Endothelial cell of umbilical vein (primary cell): ENCODE results near the gene CCDC102B. TPM values are rescaled to one million over a fixed set of nuclear protein-coding genes. Genes with fewer than 3 reads are reported as not detected.

Experiments
- BruUV-seq: library from RNA; stranded (reverse); fragments of 400-500 nt; replicated peaks from 2 replicates; lab custom pipeline; 2021; lab: Mats Ljungman, UMichigan
- CTCF ChIA-PET: fragments of 300-600, 350-600 bp; sonication (Branson Sonifier 250); formaldehyde crosslinking; loops from one replicate; lab custom pipeline; 2021; ENCODE audit warnings: antibody characterized with exemption, inconsistent platforms; lab: Charles Lee
- POLR2A ChIA-PET: fragments of 300-600, 350-600 bp; sonication (Branson Sonifier 250); formaldehyde crosslinking; loops from one replicate; lab custom pipeline; 2021; ENCODE audit warnings: antibody characterized with exemption, inconsistent platforms; lab: Charles Lee
- DNase-seq: peaks from one replicate; pipeline ENCODE4 v3.0.0-alpha.2; 2011; ENCODE audit warnings: low read depth, low spot score
- FAIRE-seq: peaks from 2 replicates; lab custom pipeline; 2011; peaks lifted over from hg19 to GRCh38; lab: Jason Lieb, UNC
- H2AFZ ChIP-seq: 2 replicates; pipeline ENCODE4 v1.6.0; 2012; ENCODE audit warnings: low read depth, low read length, control low read depth, inconsistent platforms
- H3K27ac ChIP-seq: 2 replicates; pipeline ENCODE4 v1.5.1; 2011; ENCODE audit warnings: low read depth, mild to moderate bottlenecking, control low read depth, low read length, moderate library complexity; ENCODE audit not compliant: insufficient read depth
- H3K27me3 ChIP-seq, 2 experiments: 2 replicates each; pipeline versions ENCODE4 v1.6.0 to v1.6.1; 2011; ENCODE audit warnings: low read length in 2 of 2, mixed read lengths in 1 of 2; ENCODE audit not compliant: control insufficient read depth in 2 of 2, insufficient read depth in 2 of 2
- H3K36me3 ChIP-seq, 2 experiments: 2 replicates in 1 of 2; 3 replicates in 1 of 2; pipeline ENCODE4 v1.5.1; 2011; ENCODE audit warnings: low read length in 2 of 2, mild to moderate bottlenecking in 1 of 2, moderate library complexity in 1 of 2; ENCODE audit not compliant: control insufficient read depth in 2 of 2, insufficient read depth in 2 of 2; ENCODE audit errors: extremely low read depth in 1 of 2
- H3K4me1 ChIP-seq: 3 replicates; pipeline ENCODE4 v1.5.1; 2011; ENCODE audit warnings: mild to moderate bottlenecking, low read length; ENCODE audit not compliant: control insufficient read depth, insufficient read depth; ENCODE audit errors: extremely low read depth
- H3K4me2 ChIP-seq: 2 replicates; pipeline ENCODE4 v1.6.1; 2011; ENCODE audit warnings: low read length, control low read depth, mixed read lengths; ENCODE audit not compliant: insufficient read depth
- H3K4me3 ChIP-seq, 3 experiments: fragments of 200-600 bp in 1 of 3; sonication (generic), shearing (Covaris generic) in 1 of 3; replicated peaks in 1 of 3; 2 replicates each; pipeline ENCODE4 v1.5.1; 2011 to 2016; ENCODE audit warnings: control low read depth in 3 of 3, low read length in 3 of 3, mild to moderate bottlenecking in 2 of 3, inconsistent platforms in 1 of 3, low read depth in 1 of 3, moderate library complexity in 1 of 3; ENCODE audit not compliant: insufficient read depth in 1 of 3
- H3K79me2 ChIP-seq: 2 replicates; pipeline ENCODE4 v1.6.0; 2012; ENCODE audit warnings: low read length, inconsistent platforms; ENCODE audit not compliant: control insufficient read depth, insufficient read depth
- H3K9ac ChIP-seq: replicated peaks from 2 replicates; pipeline ENCODE3; 2011; ENCODE audit warnings: low read length, control low read depth; ENCODE audit not compliant: insufficient read depth; ENCODE audit errors: extremely low read depth
- H3K9me1 ChIP-seq: replicated peaks from 3 replicates; pipeline ENCODE4 v1.6.0; 2011; ENCODE audit warnings: mild to moderate bottlenecking, low read length; ENCODE audit not compliant: control insufficient read depth, insufficient read depth; ENCODE audit errors: extremely low read depth
- H3K9me3 ChIP-seq: replicated peaks from 2 replicates; pipeline ENCODE4 v1.5.1; 2012; ENCODE audit warnings: low read length, inconsistent platforms; ENCODE audit not compliant: control insufficient read depth, insufficient read depth
- H4K20me1 ChIP-seq: replicated peaks from 2 replicates; pipeline ENCODE3; 2011; ENCODE audit warnings: mild to moderate bottlenecking, low read length; ENCODE audit not compliant: control insufficient read depth, insufficient read depth; ENCODE audit errors: extremely low read depth
- EZH2 ChIP-seq: IDR thresholded peaks from 2 replicates; pipeline ENCODE4 v1.6.1; 2012; ENCODE audit warnings: borderline replicate concordance, low read depth, mild to moderate bottlenecking, moderate library complexity, low read length, inconsistent platforms; ENCODE audit not compliant: severe bottlenecking
- JUN ChIP-seq: IDR thresholded peaks from 2 replicates; pipeline ENCODE4 v1.6.1; 2011; ENCODE audit warnings: borderline replicate concordance, low read depth; ENCODE audit not compliant: insufficient read length, insufficient read depth
- POLR2AphosphoS5 ChIP-seq: IDR thresholded peaks from 2 replicates; pipeline ENCODE4 v1.6.1; 2012; ENCODE audit warnings: low read depth, mild to moderate bottlenecking, control low read depth, low read length, moderate library complexity; ENCODE audit not compliant: insufficient read depth
- dilution Hi-C: fragments of 300-500 bp; cut with MboI; formaldehyde crosslinking; loops from one replicate; pipeline ENCODE4 v1.15.0; 2019; ENCODE audit warnings: low sequenced_read_pairs; ENCODE audit not compliant: extremely low pct_ligation_motif_present
- intact Hi-C: fragments of 100-400 bp; cut with micrococcal nuclease; formaldehyde crosslinking; loops from one replicate; pipeline ENCODE4 v1.10.0; 2022
- polyA plus RNA-seq, 4 experiments: library from polyadenylated mRNA; depleted of rRNA in 3 of 4; stranded (reverse) in 3 of 4; unstranded in 1 of 4; fragments of >200 nt; gene quantifications; 2 replicates each; pipeline versions ENCODE4 v1.2.1 to v1.2.3, GENCODE V29; 2011 to 2012; ENCODE audit warnings: missing spikeins in 1 of 4
- total RNA-seq: library from RNA; stranded (reverse); gene quantifications from 2 replicates; pipeline ENCODE4 v1.2.3, GENCODE V29; 2021
- TF ChIP-seq, protein P1 (sequence below), 2 donors: IDR thresholded peaks; 1 replicate in 1 of 2; 2 replicates in 1 of 2; pipeline ENCODE4 v1.5.1; 2011; ENCODE audit warnings: low read length in 2 of 2, mild to moderate bottlenecking in 2 of 2, moderate library complexity in 2 of 2, control low read depth in 1 of 2, inconsistent platforms in 1 of 2, low read depth in 1 of 2; ENCODE audit not compliant: insufficient read depth in 1 of 2; ENCODE audit errors: extremely low read depth in 1 of 2
- TF ChIP-seq, protein P2 (sequence below): IDR thresholded peaks from 2 replicates; pipeline ENCODE4 v1.6.1; 2011; ENCODE audit not compliant: insufficient read depth, insufficient read length

Gene CCDC102B
- total and polyA plus RNA-seq, 2 donors (not counting 3 experiments of a cell fraction or from before 2014, with no cell fraction given) = 0.21 to 0.62 TPM

DNA sequence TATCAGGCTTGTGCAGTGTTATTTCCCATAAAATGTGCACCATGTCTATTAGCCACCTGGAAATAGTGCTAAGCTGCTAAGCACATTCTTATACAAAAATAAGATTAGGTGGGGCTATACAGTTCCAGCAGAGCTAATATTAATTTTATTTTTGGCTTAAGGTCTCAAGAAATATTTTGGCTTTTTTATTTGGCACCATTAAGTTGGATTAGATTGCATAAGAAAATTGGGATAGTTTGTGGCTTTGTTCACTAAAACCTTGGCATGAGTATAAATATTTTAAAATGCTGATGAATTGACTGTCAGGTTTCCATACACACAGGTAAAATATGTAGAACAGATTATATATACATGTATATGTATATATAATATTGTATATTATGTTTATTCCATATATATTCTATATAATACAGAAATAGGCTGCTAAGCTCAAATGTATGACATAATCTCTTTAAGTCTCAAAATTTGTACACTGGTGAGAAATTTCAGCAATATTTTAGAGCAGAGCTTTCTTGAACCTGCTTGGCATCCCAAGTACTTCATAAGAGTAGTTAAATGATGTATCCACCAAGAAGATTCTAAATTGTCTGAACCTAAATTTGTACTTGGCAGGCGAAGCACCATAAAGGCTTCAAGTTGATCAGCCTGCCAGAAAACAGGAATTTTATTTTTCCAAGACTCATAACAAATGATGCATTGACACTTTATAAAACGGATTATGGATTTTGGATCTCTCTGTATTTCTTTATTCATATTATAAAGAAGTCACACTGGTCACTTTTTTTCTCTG is 32.6 kb downstream of the CCDC102B start:
- no peak for DNase-seq
- H3K27ac ChIP-seq = no peak overlapping the region
- dilution Hi-C loops (no loop called here), intact Hi-C loops (no loop called here)
- H3K4me3 ChIP-seq = no peak overlapping the region
- no peaks in the 10 kb centered on the region for H3K9me3 ChIP-seq
- BruUV-seq = no TSS peak
- no peak overlapping the region for H2AFZ ChIP-seq
- no peaks in the 10 kb centered on the region for H3K27me3 ChIP-seq
- H3K36me3 ChIP-seq = no peaks in the 10 kb centered on the region
- CTCF ChIA-PET = interaction anchor here (1.0 to 1.3 kb wide), 2 partner anchors 10 to 13 kb away, joined by 3 to 4 read pairs; no protein-coding TSS in a partner anchor
- H3K79me2 ChIP-seq = no peaks in the 10 kb centered on the region
- no peak for FAIRE-seq
- TF ChIP-seq POLR2AphosphoS5 (no peak), EZH2 (no peak), JUN (no peak)
- TF ChIP-seq, protein P1, sequence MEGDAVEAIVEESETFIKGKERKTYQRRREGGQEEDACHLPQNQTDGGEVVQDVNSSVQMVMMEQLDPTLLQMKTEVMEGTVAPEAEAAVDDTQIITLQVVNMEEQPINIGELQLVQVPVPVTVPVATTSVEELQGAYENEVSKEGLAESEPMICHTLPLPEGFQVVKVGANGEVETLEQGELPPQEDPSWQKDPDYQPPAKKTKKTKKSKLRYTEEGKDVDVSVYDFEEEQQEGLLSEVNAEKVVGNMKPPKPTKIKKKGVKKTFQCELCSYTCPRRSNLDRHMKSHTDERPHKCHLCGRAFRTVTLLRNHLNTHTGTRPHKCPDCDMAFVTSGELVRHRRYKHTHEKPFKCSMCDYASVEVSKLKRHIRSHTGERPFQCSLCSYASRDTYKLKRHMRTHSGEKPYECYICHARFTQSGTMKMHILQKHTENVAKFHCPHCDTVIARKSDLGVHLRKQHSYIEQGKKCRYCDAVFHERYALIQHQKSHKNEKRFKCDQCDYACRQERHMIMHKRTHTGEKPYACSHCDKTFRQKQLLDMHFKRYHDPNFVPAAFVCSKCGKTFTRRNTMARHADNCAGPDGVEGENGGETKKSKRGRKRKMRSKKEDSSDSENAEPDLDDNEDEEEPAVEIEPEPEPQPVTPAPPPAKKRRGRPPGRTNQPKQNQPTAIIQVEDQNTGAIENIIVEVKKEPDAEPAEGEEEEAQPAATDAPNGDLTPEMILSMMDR (IDR thresholded peaks at IDR 0.05; ENCODE audit: extremely low read depth in 1 of 2, insufficient read depth in 1 of 2, low read depth in 1 of 2, low read length in 2 of 2) = no peak
- TF ChIP-seq, protein P2, sequence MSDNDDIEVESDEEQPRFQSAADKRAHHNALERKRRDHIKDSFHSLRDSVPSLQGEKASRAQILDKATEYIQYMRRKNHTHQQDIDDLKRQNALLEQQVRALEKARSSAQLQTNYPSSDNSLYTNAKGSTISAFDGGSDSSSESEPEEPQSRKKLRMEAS = no peak
- no peak overlapping the region for H3K9ac ChIP-seq
- no peaks in the 10 kb centered on the region for H4K20me1 ChIP-seq
- POLR2A ChIA-PET = no interaction called here
- no peaks in the 10 kb centered on the region for H3K9me1 ChIP-seq
- no peak overlapping the region for H3K4me2 ChIP-seq
- no peaks in the 10 kb centered on the region for H3K4me1 ChIP-seq
